ENCODE data around the gene COQ8A. TPM values are rescaled to one million over a fixed set of nuclear protein-coding genes. Genes with fewer than 3 reads are reported as not detected.

COQ8A gene
- polyA plus RNA-seq, 1 of the 3 experiments (the other 2 are of a cell fraction) = 11.8 TPM

DNA sequence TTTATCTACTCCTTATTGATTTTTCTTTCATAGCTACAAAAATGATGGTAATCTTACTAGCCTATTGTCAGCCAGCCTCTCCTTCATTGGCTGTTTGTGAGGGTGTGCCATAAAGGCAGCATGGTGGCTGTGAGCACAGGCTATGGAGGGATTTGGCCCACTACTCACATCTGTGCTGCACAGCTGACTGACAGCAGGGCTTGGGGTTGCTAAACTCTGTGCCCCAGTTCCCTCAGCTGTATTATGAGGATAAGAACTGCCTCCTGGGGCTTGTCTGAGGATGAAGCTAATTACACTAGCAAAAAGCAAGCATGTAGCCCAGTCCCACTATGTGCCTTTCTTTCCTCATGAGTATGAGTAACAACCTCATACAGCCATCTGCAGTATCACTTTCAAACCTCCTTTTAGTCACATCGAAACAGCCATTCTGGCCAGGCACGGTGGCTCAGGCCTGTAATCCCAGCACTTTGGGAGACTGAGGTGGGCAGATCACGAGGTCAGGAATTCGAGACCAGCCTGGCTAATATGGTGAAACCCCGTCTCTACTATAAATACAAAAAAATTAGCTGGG is 66.2 kb downstream of the COQ8A start:
- no peak overlapping the region for H3K4me2 ChIP-seq
- H2AFZ ChIP-seq (ENCODE audit: low read depth) = no peak overlapping the region
- no peak overlapping the region for H3K9ac ChIP-seq
- peaks cover 0 to 2% of the 10 kb centered on the region in 2 experiments; a peak in 1 of 4 replicates for H3K4me1 ChIP-seq (ENCODE audit: control insufficient read depth in 1 of 2, insufficient read depth in 2 of 2, low read depth in 1 of 2, low read length in 1 of 2)
- TF ChIP-seq CHD2 (IDR thresholded peaks at IDR 0.05; ENCODE audit: low read length, partially characterized antibody) (no peak), FOXJ3 (CRISPR knock-in tag; IDR thresholded peaks at IDR 0.05) (no peak), NRF1 (IDR thresholded peaks at IDR 0.05; ENCODE audit: low read depth, low read length) (no peak), RCOR1 (IDR thresholded peaks at IDR 0.05; ENCODE audit: low read length) (no peak), TEAD4 (IDR thresholded peaks at IDR 0.05; ENCODE audit: borderline replicate concordance, insufficient read depth) (no peak)
- WGBS (ENCODE audit: low lambda C conversion rate) = 97% methylated on average over 5 of the region's 5 CpGs
- H3K4me3 ChIP-seq (ENCODE audit: low read depth in 2 of 2, low read length in 1 of 2) = no peak overlapping the region
- CTCF ChIA-PET = no interaction called here
- no peaks in the 10 kb centered on the region for H3K9me2 ChIP-seq
- no peaks in the 10 kb centered on the region for H3F3A ChIP-seq (replicated peaks; ENCODE audit: insufficient read depth)
- H4K20me1 ChIP-seq (ENCODE audit: insufficient read depth) = no peaks in the 10 kb centered on the region
- H3K9me3 ChIP-seq = no peaks in the 10 kb centered on the region
- H3K79me2 ChIP-seq (ENCODE audit: insufficient read depth) = no peaks in the 10 kb centered on the region
- no peak for DNase-seq
- H3K27ac ChIP-seq (ENCODE audit: low read depth in 2 of 2, low read length in 1 of 2) = no peak overlapping the region
- POLR2A ChIA-PET = no interaction called here
- no peaks in the 10 kb centered on the region for H3K27me3 ChIP-seq (ENCODE audit: insufficient read depth)
- H3K36me3 ChIP-seq (replicated peaks in 1 of 2; ENCODE audit: control insufficient read depth in 1 of 2, insufficient read depth in 2 of 2, low read length in 1 of 2) = peaks cover 33 to 58% of the 10 kb centered on the region in 2 experiments

DNA sequence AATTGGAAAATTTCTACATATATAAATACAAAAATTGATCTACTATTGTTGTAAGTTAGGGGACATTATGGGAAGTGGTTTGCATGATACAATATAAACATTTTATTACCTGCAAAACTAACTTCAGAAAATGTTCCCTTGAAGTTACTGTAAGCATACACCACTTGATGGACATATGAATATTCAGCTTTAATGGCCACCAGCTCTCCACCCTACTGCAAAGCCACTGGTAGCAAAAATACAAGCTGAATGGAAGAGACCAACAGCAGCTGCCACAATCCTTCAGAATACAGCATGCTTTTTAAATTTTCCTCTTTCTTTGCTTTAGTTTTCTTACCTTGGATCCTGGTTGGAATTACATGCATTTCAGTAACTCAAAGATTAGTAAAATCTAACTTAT is 69.8 kb downstream of the COQ8A start:
- H3K4me2 ChIP-seq = no peak overlapping the region
- no peak for DNase-seq
- H4K20me1 ChIP-seq (ENCODE audit: insufficient read depth) = no peaks in the 10 kb centered on the region
- no peak overlapping the region for H2AFZ ChIP-seq (ENCODE audit: low read depth)
- H3K9ac ChIP-seq = no peak overlapping the region
- TF ChIP-seq JUND (IDR thresholded peaks at IDR 0.05) (no peak), YY1 (IDR thresholded peaks at IDR 0.05; ENCODE audit: low read depth) (no peak), FOSL2 (IDR thresholded peaks at IDR 0.05; ENCODE audit: borderline replicate concordance, low read depth) (no peak)
- TF ChIP-seq, protein P1, sequence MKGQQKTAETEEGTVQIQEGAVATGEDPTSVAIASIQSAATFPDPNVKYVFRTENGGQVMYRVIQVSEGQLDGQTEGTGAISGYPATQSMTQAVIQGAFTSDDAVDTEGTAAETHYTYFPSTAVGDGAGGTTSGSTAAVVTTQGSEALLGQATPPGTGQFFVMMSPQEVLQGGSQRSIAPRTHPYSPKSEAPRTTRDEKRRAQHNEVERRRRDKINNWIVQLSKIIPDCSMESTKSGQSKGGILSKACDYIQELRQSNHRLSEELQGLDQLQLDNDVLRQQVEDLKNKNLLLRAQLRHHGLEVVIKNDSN (IDR thresholded peaks at IDR 0.05; ENCODE audit: borderline replicate concordance, low read depth) = no peak
- TF ChIP-seq, protein P2, sequence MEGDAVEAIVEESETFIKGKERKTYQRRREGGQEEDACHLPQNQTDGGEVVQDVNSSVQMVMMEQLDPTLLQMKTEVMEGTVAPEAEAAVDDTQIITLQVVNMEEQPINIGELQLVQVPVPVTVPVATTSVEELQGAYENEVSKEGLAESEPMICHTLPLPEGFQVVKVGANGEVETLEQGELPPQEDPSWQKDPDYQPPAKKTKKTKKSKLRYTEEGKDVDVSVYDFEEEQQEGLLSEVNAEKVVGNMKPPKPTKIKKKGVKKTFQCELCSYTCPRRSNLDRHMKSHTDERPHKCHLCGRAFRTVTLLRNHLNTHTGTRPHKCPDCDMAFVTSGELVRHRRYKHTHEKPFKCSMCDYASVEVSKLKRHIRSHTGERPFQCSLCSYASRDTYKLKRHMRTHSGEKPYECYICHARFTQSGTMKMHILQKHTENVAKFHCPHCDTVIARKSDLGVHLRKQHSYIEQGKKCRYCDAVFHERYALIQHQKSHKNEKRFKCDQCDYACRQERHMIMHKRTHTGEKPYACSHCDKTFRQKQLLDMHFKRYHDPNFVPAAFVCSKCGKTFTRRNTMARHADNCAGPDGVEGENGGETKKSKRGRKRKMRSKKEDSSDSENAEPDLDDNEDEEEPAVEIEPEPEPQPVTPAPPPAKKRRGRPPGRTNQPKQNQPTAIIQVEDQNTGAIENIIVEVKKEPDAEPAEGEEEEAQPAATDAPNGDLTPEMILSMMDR (IDR thresholded peaks at IDR 0.05) = no peak
- TF ChIP-seq, protein P3, sequence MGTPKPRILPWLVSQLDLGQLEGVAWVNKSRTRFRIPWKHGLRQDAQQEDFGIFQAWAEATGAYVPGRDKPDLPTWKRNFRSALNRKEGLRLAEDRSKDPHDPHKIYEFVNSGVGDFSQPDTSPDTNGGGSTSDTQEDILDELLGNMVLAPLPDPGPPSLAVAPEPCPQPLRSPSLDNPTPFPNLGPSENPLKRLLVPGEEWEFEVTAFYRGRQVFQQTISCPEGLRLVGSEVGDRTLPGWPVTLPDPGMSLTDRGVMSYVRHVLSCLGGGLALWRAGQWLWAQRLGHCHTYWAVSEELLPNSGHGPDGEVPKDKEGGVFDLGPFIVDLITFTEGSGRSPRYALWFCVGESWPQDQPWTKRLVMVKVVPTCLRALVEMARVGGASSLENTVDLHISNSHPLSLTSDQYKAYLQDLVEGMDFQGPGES (IDR thresholded peaks at IDR 0.05; ENCODE audit: low read depth, low read length) = no peak
- no peaks in the 10 kb centered on the region for H3K9me2 ChIP-seq
- POLR2A ChIA-PET = no interaction called here
- CTCF ChIA-PET = interaction anchor here (0.7 kb wide), 1 partner anchor 14 kb away, joined by 3 read pairs; no protein-coding TSS in a partner anchor
- H3K4me1 ChIP-seq (ENCODE audit: control insufficient read depth in 1 of 2, insufficient read depth in 2 of 2, low read depth in 1 of 2, low read length in 1 of 2) = no peaks in the 10 kb centered on the region
- no peak overlapping the region for H3K4me3 ChIP-seq (ENCODE audit: low read depth in 2 of 2, low read length in 1 of 2)
- H3K9me3 ChIP-seq = no peaks in the 10 kb centered on the region
- no peaks in the 10 kb centered on the region for H3F3A ChIP-seq (replicated peaks; ENCODE audit: insufficient read depth)
- H3K79me2 ChIP-seq (ENCODE audit: insufficient read depth) = no peaks in the 10 kb centered on the region
- no peaks in the 10 kb centered on the region for H3K27me3 ChIP-seq (ENCODE audit: insufficient read depth)
- peaks cover 19 to 49% of the 10 kb centered on the region in 2 experiments for H3K36me3 ChIP-seq (replicated peaks in 1 of 2; ENCODE audit: control insufficient read depth in 1 of 2, insufficient read depth in 2 of 2, low read length in 1 of 2)
- H3K27ac ChIP-seq (ENCODE audit: low read depth in 2 of 2, low read length in 1 of 2) = no peak overlapping the region
